Large intestine (tissue), 12 donors: Measurements from ENCODE around the gene FOXB1. TPM values are rescaled to one million over a fixed set of nuclear protein-coding genes. Genes with fewer than 3 reads are reported as not detected.

Source experiments
- DNase-seq, 2 donors: peaks; one replicate each; pipeline versions ENCODE4 v3.0.0 to v3.0.0-alpha.2; 2013
- H3K27ac ChIP-seq: one replicate; pipeline ENCODE4 v1.5.1; 2013; ENCODE audit warnings: low read length
- H3K27me3 ChIP-seq: 2 replicates; pipeline ENCODE4 v1.6.1; 2013; ENCODE audit warnings: low read length; ENCODE audit not compliant: control insufficient read depth, insufficient read depth
- H3K36me3 ChIP-seq: 2 replicates; pipeline ENCODE4 v1.6.1; 2013; ENCODE audit warnings: low read length; ENCODE audit not compliant: control insufficient read depth, insufficient read depth
- H3K4me1 ChIP-seq: one replicate; pipeline ENCODE4 v1.6.1; 2013; ENCODE audit warnings: low read length; ENCODE audit not compliant: control insufficient read depth, insufficient read depth
- H3K4me3 ChIP-seq: one replicate; pipeline ENCODE4 v1.5.1; 2013; ENCODE audit warnings: low read length
- H3K9me3 ChIP-seq: one replicate; pipeline ENCODE4 v1.6.1; 2013; ENCODE audit warnings: mild to moderate bottlenecking, low read depth, low read length, moderate library complexity; ENCODE audit not compliant: control insufficient read depth
- WGBS: methylation state at CpG from one replicate; pipeline ENCODE4 v1.1.5; 2013; ENCODE audit warnings: low lambda C conversion rate; ENCODE audit not compliant: insufficient coverage; 5-methylcytosine and 5-hydroxymethylcytosine counted together
- long read RNA-seq, 11 donors: transcript quantifications; one replicate each; lab custom pipeline, GENCODE V29; 2026
- polyA plus RNA-seq: library from polyadenylated mRNA; unstranded; fragments of 120-200 nt; gene quantifications from one replicate; pipeline ENCODE4 v1.2.1, GENCODE V29; 2013

The FOXB1 gene
- polyA plus RNA-seq: 0.03 TPM
- long read RNA-seq, donor 1: 0 reads
- long read RNA-seq, donor 2: 0 reads
- long read RNA-seq, donor 3: 0 reads
- long read RNA-seq, donor 4: 0 reads
- long read RNA-seq, donor 5: 0 reads
- long read RNA-seq, donor 6: 0 reads
- long read RNA-seq, donor 7: 0 reads
- long read RNA-seq, donor 8: 0 reads
- long read RNA-seq, donor 9: 0 reads
- long read RNA-seq, donor 10: 0 reads
- long read RNA-seq, donor 11: 0 reads

DNA sequence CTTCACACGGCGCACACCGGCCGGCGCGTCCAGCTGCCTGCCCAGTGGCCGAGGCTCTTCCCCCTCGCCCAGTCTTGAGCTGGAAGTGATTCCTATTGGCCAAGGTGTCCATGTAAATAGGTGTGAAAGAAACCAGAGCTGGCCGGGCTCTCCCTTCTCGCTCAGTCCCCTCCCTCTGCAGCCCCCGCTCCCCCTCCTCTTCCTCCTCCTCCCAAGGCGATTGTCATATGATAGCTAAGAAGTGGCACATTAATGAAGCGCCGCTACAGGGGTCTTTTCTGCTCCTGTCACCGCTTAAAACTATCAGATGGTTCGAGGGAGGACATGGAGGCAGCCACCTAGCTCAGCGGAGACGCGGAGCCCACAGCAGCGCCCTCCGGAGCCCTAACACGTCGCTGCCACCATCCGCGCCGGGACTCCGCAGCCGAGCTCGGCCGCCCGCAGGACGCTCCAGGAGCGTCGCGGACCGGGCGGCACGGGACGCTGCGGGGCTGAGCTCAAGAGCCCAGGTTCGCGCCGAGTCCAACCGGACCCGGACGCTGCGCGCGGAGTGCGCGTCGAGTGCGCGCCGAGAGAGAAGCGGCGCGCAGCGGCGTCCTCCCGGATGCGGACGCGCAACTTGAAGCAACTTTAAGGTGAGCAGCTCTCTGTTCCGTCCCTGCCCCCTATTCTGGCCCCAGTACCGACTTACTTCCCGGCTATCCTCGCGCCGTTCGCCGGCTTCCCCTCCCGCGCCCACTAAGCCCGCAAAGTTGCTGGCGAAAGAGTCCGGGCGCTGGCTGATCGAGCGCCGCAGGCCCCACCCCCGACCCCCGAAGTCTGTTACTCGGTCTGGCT, at the start of gene FOXB1:
Gene FOXB1 (plus strand): TSS at position 303 of the 837 bp plus-strand sequence. CDS start 653 bp downstream, outside the sequence.
- H3K27me3 ChIP-seq: peaks cover 96% of the 10 kb centered on the region
- no peak within 1 kb of the TSS for H3K27ac ChIP-seq
- H3K4me1 ChIP-seq: peaks cover 5% of the 10 kb centered on the region
- DNase-seq: no peak
- no peak within 1 kb of the TSS for H3K4me3 ChIP-seq
- H3K36me3 ChIP-seq: no peaks in the 10 kb centered on the region
- WGBS: no CpG with 5 or more reads among the region's 84 CpGs
- H3K9me3 ChIP-seq: peaks cover 20% of the 10 kb centered on the region

DNA sequence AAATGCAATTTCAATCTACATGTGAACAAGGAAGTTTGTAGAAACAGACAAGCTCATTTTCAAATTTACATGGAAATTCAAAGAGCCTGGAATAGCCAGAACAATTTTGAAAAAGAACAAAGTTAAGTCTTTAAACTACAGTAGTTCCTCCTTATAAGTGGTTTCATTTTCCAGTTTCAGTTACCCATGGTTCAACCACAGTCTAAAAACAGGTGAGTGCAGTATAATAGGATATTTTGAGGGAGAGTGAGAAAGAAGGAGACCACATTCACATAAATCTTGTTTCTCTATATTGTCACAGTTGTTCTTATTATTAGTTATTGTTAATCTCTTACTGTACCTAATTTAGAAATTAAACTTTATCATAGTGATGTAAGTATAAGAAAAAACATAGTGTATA, 45.8 kb upstream of the FOXB1 start:
- Histone ChIP-seq H3K27me3 (no peaks in the 10 kb centered on the region), H3K4me3 (no peak overlapping the region), H3K27ac (no peak overlapping the region), H3K4me1 (no peaks in the 10 kb centered on the region), H3K9me3 (no peaks in the 10 kb centered on the region), H3K36me3 (no peaks in the 10 kb centered on the region)
- no peak for DNase-seq

DNA sequence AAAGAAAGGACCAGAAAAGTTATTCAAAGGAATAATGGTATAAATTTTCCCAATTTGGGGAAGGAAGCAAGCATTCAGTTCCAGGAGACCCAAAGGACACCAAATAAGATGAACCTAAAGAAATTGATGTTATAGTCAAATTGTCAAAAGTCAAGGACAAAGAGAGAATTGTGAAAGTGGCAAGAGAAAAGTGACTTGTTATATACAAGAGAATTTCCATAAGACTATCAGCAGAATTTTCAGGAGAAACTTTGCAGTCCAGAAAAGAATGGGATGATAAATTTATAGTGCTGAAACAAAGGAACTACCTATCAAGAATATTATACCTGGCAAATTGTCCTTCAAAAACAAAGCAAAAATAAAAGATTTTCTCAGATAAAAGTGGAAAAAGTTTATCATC, 43.8 kb upstream of the FOXB1 start:
- Histone ChIP-seq H3K4me3 (no peak overlapping the region), H3K27me3 (no peaks in the 10 kb centered on the region), H3K4me1 (no peaks in the 10 kb centered on the region), H3K27ac (no peak overlapping the region), H3K36me3 (no peaks in the 10 kb centered on the region), H3K9me3 (no peaks in the 10 kb centered on the region)
- no peak for DNase-seq

DNA sequence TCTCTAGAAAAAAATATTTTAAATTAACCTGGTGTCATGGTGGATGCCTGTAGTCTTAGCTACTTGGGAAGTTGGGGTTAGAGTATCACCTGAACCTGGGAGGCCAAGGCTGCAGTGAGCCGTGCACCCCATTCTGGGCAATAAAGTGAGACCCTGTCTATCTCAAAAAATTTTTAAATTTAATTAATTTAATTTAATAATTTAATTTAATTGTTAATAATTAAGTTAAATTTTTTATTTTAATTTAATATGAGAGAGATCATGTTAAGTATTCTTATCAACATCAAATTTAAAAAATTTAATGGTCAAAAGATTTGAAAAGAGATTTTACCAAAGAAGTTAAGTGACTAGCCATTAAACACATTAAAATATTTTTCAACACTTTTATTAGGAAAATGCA, 40.8 kb upstream of the FOXB1 start:
- H3K27me3 ChIP-seq: no peaks in the 10 kb centered on the region
- H3K36me3 ChIP-seq: no peaks in the 10 kb centered on the region
- no peaks in the 10 kb centered on the region for H3K9me3 ChIP-seq
- DNase-seq: no peak
- H3K4me1 ChIP-seq: no peaks in the 10 kb centered on the region
- no peak overlapping the region for H3K27ac ChIP-seq
- 100% methylated on average over 1 of the region's 1 CpG for WGBS
- no peak overlapping the region for H3K4me3 ChIP-seq

DNA sequence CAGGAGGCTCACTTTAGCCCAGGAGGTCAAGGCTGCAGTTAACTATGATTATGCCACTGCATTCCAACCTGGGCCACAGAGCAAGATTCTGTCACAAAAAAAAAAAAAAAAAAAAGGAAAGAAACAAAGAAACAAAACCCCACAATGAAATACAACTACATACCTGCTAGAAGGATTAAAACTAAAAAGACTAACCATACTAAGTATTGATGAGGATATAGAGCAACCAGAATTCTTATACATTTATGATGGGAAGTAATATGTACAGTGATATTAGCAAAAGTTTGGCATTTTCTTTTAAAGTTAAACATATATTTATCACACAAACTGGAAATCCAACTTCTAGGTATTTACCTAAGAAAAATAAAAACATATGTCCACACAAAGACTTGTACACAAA, 40.2 kb upstream of the FOXB1 start:
- no peaks in the 10 kb centered on the region for H3K27me3 ChIP-seq

DNA sequence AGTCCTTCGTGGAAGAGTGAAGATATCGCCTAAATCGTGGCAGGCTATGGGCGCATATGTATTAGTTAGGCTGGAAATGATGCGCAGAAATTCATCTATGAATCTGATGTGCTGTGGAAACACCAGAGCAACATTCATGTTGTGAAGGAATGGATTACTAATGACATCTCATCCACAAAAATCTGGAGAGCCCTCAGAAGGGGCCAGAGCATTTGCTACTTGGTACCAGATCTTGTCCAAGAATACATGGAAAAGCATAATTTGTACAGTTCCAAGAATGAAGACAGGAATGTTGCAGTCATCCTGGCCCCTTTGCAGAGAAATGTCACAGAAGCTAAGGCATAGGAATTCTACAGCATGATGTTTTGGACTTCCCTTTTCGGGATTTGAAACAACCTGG, 38.4 kb upstream of the FOXB1 start:
- WGBS: no CpG with 5 or more reads among the region's 6 CpGs
- H3K36me3 ChIP-seq: no peaks in the 10 kb centered on the region
- no peak for DNase-seq
- no peak overlapping the region for H3K4me3 ChIP-seq
- H3K9me3 ChIP-seq: no peaks in the 10 kb centered on the region
- no peak overlapping the region for H3K27ac ChIP-seq
- H3K4me1 ChIP-seq: no peaks in the 10 kb centered on the region
- H3K27me3 ChIP-seq: no peaks in the 10 kb centered on the region

More for the DNA sequence above, 40.2 kb upstream of the FOXB1 start:
- no peaks in the 10 kb centered on the region for H3K9me3 ChIP-seq
- no peak for DNase-seq
- H3K27ac ChIP-seq: no peak overlapping the region
- no peak overlapping the region for H3K4me3 ChIP-seq
- no peaks in the 10 kb centered on the region for H3K4me1 ChIP-seq
- H3K36me3 ChIP-seq: no peaks in the 10 kb centered on the region

DNA sequence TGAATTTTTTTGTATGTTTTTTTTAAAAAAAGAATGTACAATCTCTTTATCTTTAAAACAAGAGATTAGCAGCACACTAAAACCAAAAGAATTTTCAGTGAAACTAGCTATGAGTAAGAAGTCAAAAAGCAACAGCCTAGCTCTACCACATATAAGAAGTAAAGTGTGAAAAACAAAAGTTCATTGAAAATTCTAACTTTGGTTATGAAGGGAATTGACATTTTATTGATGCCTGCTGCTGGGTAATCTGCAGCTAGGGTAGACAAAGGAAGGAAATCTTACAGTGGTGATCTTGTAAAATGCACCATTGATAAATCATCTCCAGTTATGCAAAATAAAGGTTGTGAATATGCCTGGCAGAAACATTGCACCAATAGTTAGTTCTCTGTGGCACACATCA, 37.8 kb upstream of the FOXB1 start:
- no peaks in the 10 kb centered on the region for H3K27me3 ChIP-seq
- no peaks in the 10 kb centered on the region for H3K4me1 ChIP-seq
- no peak overlapping the region for H3K4me3 ChIP-seq
- H3K36me3 ChIP-seq: no peaks in the 10 kb centered on the region
- DNase-seq: no peak
- H3K9me3 ChIP-seq: no peaks in the 10 kb centered on the region
- no peak overlapping the region for H3K27ac ChIP-seq

DNA sequence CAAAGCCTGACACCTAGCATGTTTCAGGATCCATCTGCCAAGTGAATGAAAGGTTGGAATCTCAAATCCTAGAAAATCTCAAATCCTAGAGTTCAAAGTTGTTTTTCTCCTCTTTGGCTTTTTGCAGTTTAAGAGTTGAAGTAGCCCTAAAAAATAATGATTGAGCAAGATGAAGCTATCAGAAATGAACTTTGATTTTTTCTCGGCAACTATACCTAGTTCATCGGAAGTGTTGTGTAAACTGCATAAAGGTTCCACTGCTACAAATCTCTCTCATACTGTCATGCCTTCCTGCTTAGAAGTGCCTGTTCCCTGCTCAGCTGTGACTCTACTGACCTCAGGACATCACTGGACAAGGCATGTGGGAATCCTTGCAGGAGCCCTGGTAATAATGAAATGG, 35.8 kb upstream of the FOXB1 start:
- Histone ChIP-seq H3K27me3 (no peaks in the 10 kb centered on the region), H3K4me3 (no peak overlapping the region), H3K27ac (no peak overlapping the region), H3K4me1 (no peaks in the 10 kb centered on the region), H3K36me3 (no peaks in the 10 kb centered on the region), H3K9me3 (no peaks in the 10 kb centered on the region)
- WGBS: no CpG with 5 or more reads among the region's 2 CpGs
- DNase-seq: no peak

DNA sequence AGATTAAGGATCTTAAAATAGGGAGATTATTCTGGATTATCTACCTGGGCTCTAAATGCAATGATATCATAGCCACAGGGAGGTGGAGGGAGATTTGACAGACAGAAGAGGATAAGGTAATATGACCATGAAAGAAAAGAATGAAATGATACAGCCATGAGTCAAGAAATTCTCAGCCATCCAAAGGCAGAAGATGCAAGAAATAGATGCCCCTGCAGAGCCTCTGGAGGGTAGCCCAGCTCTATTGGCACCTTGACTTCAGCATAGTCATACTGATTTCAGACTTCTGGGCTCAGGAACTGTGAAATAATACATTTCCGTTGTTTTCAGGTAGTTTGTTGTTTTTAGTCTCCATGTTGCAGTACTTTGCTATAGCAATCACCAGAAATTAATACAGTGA, 31.9 kb upstream of the FOXB1 start:
- Histone ChIP-seq H3K9me3 (no peaks in the 10 kb centered on the region), H3K27ac (no peak overlapping the region), H3K36me3 (no peaks in the 10 kb centered on the region), H3K4me1 (no peaks in the 10 kb centered on the region), H3K27me3 (peaks cover 5% of the 10 kb centered on the region), H3K4me3 (no peak overlapping the region)
- no peak for DNase-seq
- WGBS: no CpG with 5 or more reads among the region's 1 CpG

DNA sequence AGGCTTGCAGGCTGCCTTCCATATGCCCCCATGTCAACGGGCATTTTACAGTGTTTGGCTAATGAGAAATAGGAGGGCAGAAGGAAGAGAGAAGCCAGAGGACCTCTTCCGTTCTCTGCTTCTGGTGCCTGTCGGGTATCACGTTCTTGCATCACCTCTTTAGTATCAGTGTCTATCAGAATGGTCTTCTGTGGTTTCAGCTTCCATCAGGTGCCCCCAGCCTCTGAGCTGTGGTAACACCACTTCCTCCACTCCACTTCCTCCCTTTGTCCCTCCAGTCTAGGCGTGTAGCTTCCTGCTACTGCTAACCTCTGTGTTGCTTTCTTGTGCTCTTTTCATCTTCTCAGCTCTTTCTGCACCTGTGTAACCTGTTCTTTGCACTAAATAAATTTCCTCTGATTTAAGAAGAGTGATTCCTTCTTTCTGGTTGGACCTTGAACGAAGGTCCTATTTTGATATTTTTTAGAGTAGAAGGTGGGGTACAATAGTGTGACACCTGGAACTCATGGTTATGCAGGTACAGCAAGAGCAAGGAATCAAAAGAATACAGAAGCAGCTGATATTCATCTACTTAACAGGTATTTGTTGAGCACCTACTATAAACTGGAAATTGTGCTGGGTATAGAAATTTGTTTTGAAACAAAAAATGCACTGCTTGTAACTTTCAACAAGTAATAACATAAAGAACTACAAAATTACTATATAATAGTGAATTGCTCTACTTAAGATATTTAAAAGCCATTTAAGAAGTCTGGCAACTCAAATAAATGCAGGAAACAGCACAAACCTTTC, 27.4 kb upstream of the FOXB1 start:
- Histone ChIP-seq H3K4me3 (no peak overlapping the region), H3K9me3 (no peaks in the 10 kb centered on the region), H3K36me3 (no peaks in the 10 kb centered on the region), H3K27ac (no peak overlapping the region), H3K27me3 (peaks cover 7% of the 10 kb centered on the region), H3K4me1 (no peaks in the 10 kb centered on the region)
- WGBS: no CpG with 5 or more reads among the region's 6 CpGs
- DNase-seq: no peak
